IPS-15b (cell line): ENCODE data around the gene CCDC71.

Experiments used
- H3K27me3 ChIP-seq: one replicate; pipeline ENCODE4 v1.6.1; 2013; ENCODE audit warnings: low read length; ENCODE audit not compliant: control insufficient read depth, insufficient read depth
- H3K36me3 ChIP-seq: one replicate; pipeline ENCODE4 v1.6.1; 2013; ENCODE audit warnings: low read length; ENCODE audit not compliant: control insufficient read depth, insufficient read depth
- H3K4me1 ChIP-seq: one replicate; pipeline ENCODE4 v1.6.1; 2013; ENCODE audit warnings: mild to moderate bottlenecking, low read length; ENCODE audit not compliant: control insufficient read depth, insufficient read depth
- H3K4me3 ChIP-seq: one replicate; pipeline ENCODE4 v1.5.1; 2013; ENCODE audit warnings: low read depth, low read length
- H3K9ac ChIP-seq: one replicate; pipeline ENCODE4 v1.6.1; 2013; ENCODE audit warnings: low read depth, mild to moderate bottlenecking, low read length
- H3K9me3 ChIP-seq: one replicate; pipeline ENCODE4 v1.6.1; 2013; ENCODE audit warnings: mild to moderate bottlenecking, low read length; ENCODE audit not compliant: control insufficient read depth, insufficient read depth

CCDC71 gene

DNA sequence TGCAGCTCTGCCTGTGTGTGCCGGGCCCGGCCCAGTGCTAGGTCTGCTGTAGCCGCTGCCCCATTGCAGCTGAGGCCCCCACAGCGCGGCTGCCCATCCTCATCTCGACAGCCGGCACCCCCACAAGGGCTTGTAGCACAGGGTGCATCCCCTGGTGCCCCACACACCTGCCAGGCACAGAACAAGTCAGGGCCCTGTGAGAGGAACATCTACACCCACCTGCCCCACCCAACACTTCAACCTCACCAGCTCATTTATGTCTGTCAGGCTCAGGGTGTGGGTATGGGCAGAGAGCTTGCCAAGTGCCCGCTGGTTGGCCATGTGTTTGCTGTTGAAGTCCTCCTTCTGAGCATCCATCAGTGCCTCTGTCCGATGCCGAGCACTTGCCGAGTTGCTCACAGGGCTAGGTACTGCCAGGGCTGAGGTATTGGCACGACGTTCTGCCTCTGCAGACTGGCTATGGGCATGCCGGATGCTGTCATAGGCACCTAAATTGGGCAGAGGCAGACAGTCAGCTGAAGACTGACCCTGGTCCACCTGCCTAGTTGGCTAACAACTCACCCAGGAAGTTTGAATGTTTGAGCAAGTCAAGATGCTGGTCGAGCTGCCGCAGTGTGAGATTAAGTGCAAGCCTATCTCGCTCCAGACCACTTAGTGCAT is 43.1 kb downstream of the CCDC71 start:
- no peak overlapping the region for H3K9ac ChIP-seq
- peaks cover 5% of the 10 kb centered on the region for H3K4me1 ChIP-seq
- H3K36me3 ChIP-seq = peaks cover 43% of the 10 kb centered on the region
- no peaks in the 10 kb centered on the region for H3K27me3 ChIP-seq
- no peaks in the 10 kb centered on the region for H3K9me3 ChIP-seq
- no peak overlapping the region for H3K4me3 ChIP-seq

DNA sequence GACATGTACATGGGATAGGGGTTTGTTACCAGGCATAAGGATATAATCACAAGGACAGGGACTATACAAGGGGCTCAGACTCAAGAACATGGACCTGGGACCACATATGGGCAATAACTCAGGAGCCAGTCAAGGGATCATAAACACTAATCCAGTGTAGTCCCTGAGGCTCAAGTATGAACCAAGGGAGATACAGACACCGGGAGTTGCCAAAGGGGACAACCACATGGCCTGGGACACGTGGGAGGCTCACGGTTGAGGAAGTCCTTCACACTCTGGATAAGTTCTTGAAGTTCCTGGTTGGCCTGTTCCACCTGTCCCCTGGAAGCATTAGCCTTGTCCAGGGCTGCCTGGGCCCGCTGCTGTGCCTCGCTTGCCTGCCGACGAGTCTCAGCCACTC is 43.7 kb downstream of the CCDC71 start:
- Histone ChIP-seq H3K9me3 (no peaks in the 10 kb centered on the region), H3K27me3 (no peaks in the 10 kb centered on the region), H3K9ac (no peak overlapping the region), H3K4me1 (peaks cover 5% of the 10 kb centered on the region), H3K4me3 (no peak overlapping the region), H3K36me3 (peaks cover 49% of the 10 kb centered on the region)

- Histone ChIP-seq H3K9ac (no peak overlapping the region), H3K4me3 (no peak overlapping the region), H3K9me3 (no peaks in the 10 kb centered on the region), H3K27me3 (no peaks in the 10 kb centered on the region), H3K4me1 (peaks cover 5% of the 10 kb centered on the region), H3K36me3 (peaks cover 53% of the 10 kb centered on the region)
Observed at GRCh38 chr3:49122022-49122421, 44.1 kb downstream of the CCDC71 start.

GRCh38 chr3:49121132-49121736 is 44.9 kb downstream of the CCDC71 start:
- Histone ChIP-seq H3K4me3 (peak overlapping the region; percentile 37), H3K9ac (peak overlapping the region; percentile 85), H3K4me1 (peaks cover 5% of the 10 kb centered on the region), H3K36me3 (peaks cover 60% of the 10 kb centered on the region), H3K9me3 (no peaks in the 10 kb centered on the region), H3K27me3 (no peaks in the 10 kb centered on the region)

DNA sequence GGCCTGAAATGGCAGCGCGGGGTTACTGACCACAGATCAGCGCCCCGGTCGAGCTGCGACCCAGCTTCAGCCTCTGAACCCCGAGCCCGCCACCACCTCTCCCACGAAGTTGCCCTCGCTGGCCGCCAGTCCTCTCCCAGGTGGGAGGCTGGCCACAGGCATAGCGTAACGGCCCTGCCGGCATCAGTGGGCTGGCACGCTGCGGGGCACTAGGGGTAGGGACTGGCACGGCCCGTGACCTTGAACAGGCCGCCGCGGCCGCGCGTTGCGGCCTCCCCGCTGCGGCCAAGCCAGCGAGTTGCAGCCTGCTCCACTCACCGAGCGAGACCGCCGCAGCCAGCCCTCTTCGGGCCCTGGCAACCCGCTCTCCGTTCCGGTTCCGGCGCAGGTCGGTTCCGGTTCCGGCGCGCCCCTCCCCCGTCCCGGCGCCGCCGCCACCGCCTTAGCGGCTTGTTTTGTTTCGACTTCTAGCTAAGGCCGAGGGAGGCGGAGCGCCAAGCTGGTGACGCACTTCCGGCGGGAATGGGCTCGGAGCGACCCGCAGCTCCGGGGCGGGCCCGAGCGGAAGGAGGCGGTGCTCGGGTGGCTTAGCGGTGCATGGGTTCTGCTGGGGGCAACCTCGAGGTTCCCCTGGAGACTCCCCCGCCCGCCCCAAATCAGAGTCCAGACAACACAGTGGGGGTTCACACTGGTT is 45.5 kb downstream of the CCDC71 start, which contains the start of gene USP19:
Gene USP19 (minus strand): TSS at position 386 of the 694 bp plus-strand sequence. CDS start 1,678 bp downstream, outside the sequence.
- peaks cover 66% of the 10 kb centered on the region for H3K36me3 ChIP-seq
- peak within 1 kb of the TSS; percentile 94 for H3K9ac ChIP-seq
- no peaks in the 10 kb centered on the region for H3K27me3 ChIP-seq
- H3K4me1 ChIP-seq = peaks cover 5% of the 10 kb centered on the region
- no peaks in the 10 kb centered on the region for H3K9me3 ChIP-seq
- H3K4me3 ChIP-seq = peak within 1 kb of the TSS; percentile 95

DNA sequence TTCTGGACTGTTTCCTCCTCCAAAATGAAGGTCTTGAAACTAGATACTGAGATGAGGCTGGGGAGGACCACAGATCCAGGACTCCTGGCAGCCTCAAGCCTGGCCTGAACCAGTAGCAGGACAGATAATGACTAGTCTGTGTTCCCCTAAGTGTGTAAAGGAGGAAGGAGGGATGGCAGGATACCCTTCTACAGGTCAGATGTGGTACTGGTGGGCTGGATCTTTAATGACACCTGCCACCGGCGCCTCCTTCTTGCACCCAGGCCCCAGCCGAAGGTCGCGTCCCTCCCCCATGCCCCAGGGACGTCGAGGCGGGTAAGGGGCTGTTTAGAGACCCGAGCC is 46.1 kb downstream of the CCDC71 start:
- peaks cover 70% of the 10 kb centered on the region for H3K36me3 ChIP-seq
- H3K4me3 ChIP-seq = peak overlapping the region; percentile 95

DNA sequence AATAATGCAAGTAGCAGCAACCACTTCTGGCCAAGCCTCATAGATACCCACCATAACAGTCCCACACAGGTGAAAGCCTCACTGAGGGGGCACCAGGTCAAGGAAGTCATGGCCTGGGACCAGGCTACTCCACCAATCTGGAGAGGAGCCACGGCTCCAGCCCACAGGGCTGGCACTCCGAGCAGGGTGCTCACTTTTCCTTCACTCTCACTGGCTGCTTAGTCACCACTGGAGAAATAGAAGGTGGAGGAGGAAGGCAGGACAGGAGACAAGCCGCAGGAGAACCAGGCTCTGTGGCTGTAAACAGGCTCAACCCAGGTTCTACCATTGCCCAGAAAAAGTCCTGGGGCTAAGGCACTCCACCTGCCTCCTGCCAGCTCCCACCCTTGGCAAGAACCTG is 46.7 kb downstream of the CCDC71 start:
- no peaks in the 10 kb centered on the region for H3K9me3 ChIP-seq
- peaks cover 70% of the 10 kb centered on the region for H3K36me3 ChIP-seq
- no peak overlapping the region for H3K9ac ChIP-seq

More for the DNA sequence above, 46.1 kb downstream of the CCDC71 start:
- H3K9me3 ChIP-seq = no peaks in the 10 kb centered on the region
- H3K27me3 ChIP-seq = no peaks in the 10 kb centered on the region
- H3K9ac ChIP-seq = peak overlapping the region; percentile 94
- peaks cover 5% of the 10 kb centered on the region for H3K4me1 ChIP-seq

GRCh38 chr3:49119036-49119435 is 47.1 kb downstream of the CCDC71 start:
- Histone ChIP-seq H3K9me3 (no peaks in the 10 kb centered on the region), H3K4me1 (peaks cover 5% of the 10 kb centered on the region), H3K9ac (no peak overlapping the region), H3K36me3 (peaks cover 70% of the 10 kb centered on the region), H3K27me3 (no peaks in the 10 kb centered on the region), H3K4me3 (no peak overlapping the region)

More for the DNA sequence above, 46.7 kb downstream of the CCDC71 start:
- Histone ChIP-seq H3K27me3 (no peaks in the 10 kb centered on the region), H3K4me3 (peak overlapping the region; percentile 95), H3K4me1 (peaks cover 5% of the 10 kb centered on the region)
